Measurements from ENCODE around the gene AFM.

Gene AFM

GRCh38 chr4:73523126-73523525 lies 41.6 kb downstream of the AFM start:
- Mint-ChIP-seq H3K36me3 (ENCODE audit: low read depth) (no peaks in the 10 kb centered on the region), H3K9me3 (peaks cover 3% of the 10 kb centered on the region), H3K4me3 (no peak overlapping the region), H3K4me1 (no peaks in the 10 kb centered on the region), H3K27ac (no peak overlapping the region), H3K27me3 (ENCODE audit: low read depth) (no peaks in the 10 kb centered on the region)
- no peak for TF ChIP-seq CTCF (IDR thresholded peaks at IDR 0.05; ENCODE audit: unreplicated experiment in 3 of 3)

DNA sequence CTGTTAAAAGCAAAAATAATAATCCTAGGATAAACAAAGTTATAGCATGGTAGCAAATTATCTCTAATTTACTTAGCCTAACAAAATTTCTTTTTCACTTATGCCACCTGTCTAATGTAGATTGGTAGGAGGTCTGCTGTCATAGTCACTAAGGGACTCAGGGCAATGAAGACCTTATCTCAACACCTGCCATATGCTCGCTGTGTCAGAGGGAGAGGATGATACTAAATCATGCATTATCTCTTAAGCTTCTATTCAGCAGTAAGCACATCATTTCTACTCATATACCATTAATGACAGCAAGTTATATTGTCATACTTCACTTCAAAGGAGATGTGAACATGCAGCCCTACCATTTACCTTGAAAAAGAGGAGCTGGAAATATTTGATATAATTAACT lies 44.1 kb downstream of the AFM start:
- Mint-ChIP-seq H3K36me3 (ENCODE audit: low read depth) (no peaks in the 10 kb centered on the region), H3K27ac (no peak overlapping the region), H3K4me3 (no peak overlapping the region), H3K9me3 (no peaks in the 10 kb centered on the region), H3K4me1 (no peaks in the 10 kb centered on the region), H3K27me3 (ENCODE audit: low read depth) (no peaks in the 10 kb centered on the region)
- no peak for TF ChIP-seq CTCF (IDR thresholded peaks at IDR 0.05; ENCODE audit: unreplicated experiment in 3 of 3)

GRCh38 chr4:73527196-73527595 lies 45.7 kb downstream of the AFM start:
- H3K4me3 Mint-ChIP-seq, result no peak overlapping the region
- no peaks in the 10 kb centered on the region for H3K36me3 Mint-ChIP-seq (ENCODE audit: low read depth)
- no peaks in the 10 kb centered on the region for H3K27me3 Mint-ChIP-seq (ENCODE audit: low read depth)
- no peaks in the 10 kb centered on the region for H3K4me1 Mint-ChIP-seq
- no peak overlapping the region for H3K27ac Mint-ChIP-seq
- H3K9me3 Mint-ChIP-seq, result no peaks in the 10 kb centered on the region
- TF ChIP-seq CTCF (IDR thresholded peaks at IDR 0.05; ENCODE audit: unreplicated experiment in 3 of 3), result no peak

DNA sequence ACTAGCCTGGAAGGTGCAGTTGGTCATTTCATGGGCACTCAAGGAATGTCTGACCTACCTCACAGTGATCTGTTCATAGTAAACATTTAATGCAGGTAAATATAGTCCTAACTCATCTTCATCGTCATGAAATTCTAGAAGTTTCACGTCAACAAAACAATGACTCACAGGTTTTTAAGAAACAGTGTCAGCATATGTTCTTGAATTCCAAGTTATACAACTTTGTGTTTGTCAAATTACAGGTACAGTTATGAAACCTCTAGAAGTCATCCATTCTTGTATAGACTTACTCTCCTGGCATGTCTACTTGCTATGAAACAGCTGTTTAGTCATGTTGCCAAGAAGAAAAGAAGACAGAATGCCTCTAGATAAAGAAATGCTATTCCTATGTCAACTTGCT lies 46.6 kb downstream of the AFM start:
- no peaks in the 10 kb centered on the region for H3K27me3 Mint-ChIP-seq (ENCODE audit: low read depth)
- H3K27ac Mint-ChIP-seq, result no peak overlapping the region
- no peak overlapping the region for H3K4me3 Mint-ChIP-seq
- H3K9me3 Mint-ChIP-seq, result no peaks in the 10 kb centered on the region
- H3K4me1 Mint-ChIP-seq, result no peaks in the 10 kb centered on the region
- no peak for TF ChIP-seq CTCF (IDR thresholded peaks at IDR 0.05; ENCODE audit: unreplicated experiment in 3 of 3)
- H3K36me3 Mint-ChIP-seq (ENCODE audit: low read depth), result no peaks in the 10 kb centered on the region

GRCh38 chr4:73533515-73534422 lies 52.2 kb downstream of the AFM start:
- no peak for TF ChIP-seq CTCF (IDR thresholded peaks at IDR 0.05; ENCODE audit: unreplicated experiment in 3 of 3)
- Mint-ChIP-seq H3K27ac (peak overlapping the region in 2 of 3 experiments; percentile 24 to 92), H3K4me1 (no peaks in the 10 kb centered on the region), H3K9me3 (no peaks in the 10 kb centered on the region), H3K36me3 (ENCODE audit: low read depth) (no peaks in the 10 kb centered on the region), H3K4me3 (no peak overlapping the region), H3K27me3 (ENCODE audit: low read depth) (no peaks in the 10 kb centered on the region)

DNA sequence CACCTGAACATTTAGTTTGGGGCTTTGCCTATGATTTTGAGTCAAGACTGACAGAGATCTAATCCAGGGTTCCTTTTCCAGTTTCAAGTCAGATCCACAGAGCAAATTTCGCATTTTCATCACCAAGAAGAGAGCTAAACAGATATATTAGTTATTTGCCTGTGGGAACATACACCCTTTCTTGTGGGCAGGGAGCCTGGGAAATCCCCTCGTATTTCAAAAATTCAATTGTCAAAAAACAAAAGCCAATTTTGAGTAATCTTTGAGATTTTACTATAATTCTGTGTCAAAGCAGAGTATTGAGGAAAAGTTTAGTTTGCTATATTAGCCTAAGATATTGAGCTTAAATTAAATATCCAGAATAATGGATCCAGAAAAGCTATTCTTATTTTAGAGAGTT lies 56.6 kb downstream of the AFM start:
- TF ChIP-seq CTCF (IDR thresholded peaks at IDR 0.05; ENCODE audit: unreplicated experiment in 3 of 3), result no peak

More for the DNA sequence above, 56.6 kb downstream of the AFM start:
- H3K27me3 Mint-ChIP-seq (ENCODE audit: low read depth), result no peaks in the 10 kb centered on the region
- H3K9me3 Mint-ChIP-seq, result no peaks in the 10 kb centered on the region
- H3K36me3 Mint-ChIP-seq (ENCODE audit: low read depth), result no peaks in the 10 kb centered on the region
- no peaks in the 10 kb centered on the region for H3K4me1 Mint-ChIP-seq
- H3K27ac Mint-ChIP-seq, result no peak overlapping the region
- no peak overlapping the region for H3K4me3 Mint-ChIP-seq

All from nephron (organoid).